Astrocyte (in vitro differentiated cells and primary cell): ENCODE data around the gene LPCAT4.

ENCODE experiments used
- CTCF ChIP-seq: IDR thresholded peaks from 2 replicates; pipeline ENCODE4 v1.5.1; 2011; ENCODE audit warnings: low read depth, mild to moderate bottlenecking, inconsistent platforms, low read length, moderate library complexity; ENCODE audit not compliant: insufficient read depth
- EZH2 ChIP-seq: IDR thresholded peaks from 2 replicates; pipeline ENCODE4 v1.6.1; 2012; ENCODE audit warnings: mild to moderate bottlenecking, low read length, inconsistent platforms; ENCODE audit not compliant: insufficient read depth

DNA sequence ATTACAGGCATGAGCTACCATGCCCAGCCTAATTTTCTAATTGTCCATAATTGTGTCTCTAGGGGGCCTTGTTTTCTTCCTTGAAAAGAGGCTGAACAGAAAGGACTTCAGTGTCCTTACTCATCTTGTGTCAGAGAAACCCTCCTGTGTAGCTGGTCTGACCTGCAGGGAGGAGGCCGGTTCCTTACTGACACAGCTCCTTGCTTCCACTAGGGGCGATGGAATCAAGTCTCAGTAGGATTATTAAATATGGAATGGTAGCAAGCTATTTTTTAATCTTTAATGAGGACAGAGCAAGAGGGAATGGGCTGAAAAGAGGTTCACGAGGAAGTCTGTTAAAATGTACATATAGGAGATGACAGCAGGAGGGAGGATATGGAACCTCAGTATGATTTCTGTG lies 8.6 kb downstream of the LPCAT4 start:
- TF ChIP-seq EZH2 (no peak), CTCF (peak; percentile 23)
